HCT116 (cell line): ENCODE measurements around the gene CLVS2. TPM values are rescaled to one million over a fixed set of nuclear protein-coding genes. Genes with fewer than 3 reads are reported as not detected.

Experiments used
- ATAC-seq: fragments of 200-7000 bp; cut with Tn5 transposase; 2 replicates; pipeline ENCODE4 v1.9.1; 2020; ENCODE audit warnings: mild to moderate bottlenecking, moderate library complexity
- BruUV-seq: library from RNA; stranded (reverse); fragments of 400-500 nt; replicated peaks from 2 replicates; lab custom pipeline; 2021; lab: Mats Ljungman, UMichigan
- CTCF ChIA-PET: fragments of 300-600 bp; sonication (Branson Sonifier 250); formaldehyde crosslinking; loops from one replicate; lab custom pipeline; 2021; ENCODE audit warnings: antibody characterized with exemption; lab: Charles Lee
- POLR2A ChIA-PET: fragments of 300-600, 350-600 bp; sonication (Branson Sonifier 250); formaldehyde crosslinking; loops from one replicate; lab custom pipeline; 2021; ENCODE audit warnings: antibody characterized with exemption; lab: Charles Lee
- RAD21 ChIA-PET, 2 experiments: fragments of 300-600 bp; sonication (Branson Sonifier 250); formaldehyde crosslinking; loops; one replicate each; lab custom pipeline; 2023; ENCODE audit warnings: low total read pairs in 2 of 2; ENCODE audit not compliant: uncharacterized antibody in 2 of 2, unreplicated experiment in 2 of 2, low non-redundant PET in 1 of 2; lab: Charles Lee
- DNase-seq: peaks from one replicate; pipeline ENCODE4 v3.0.0-alpha.2; 2010; ENCODE audit warnings: low read depth, low spot score
- H2AFZ ChIP-seq: fragments of 200-600 bp; shearing (Covaris generic), sonication (generic); 2 replicates; pipeline ENCODE4 v1.6.1; 2017; ENCODE audit warnings: low read depth, mixed run types, mixed read lengths, antibody characterized with exemption, low read length; ENCODE audit not compliant: poor library complexity, severe bottlenecking
- H3K27ac ChIP-seq: 2 replicates; pipeline ENCODE4 v1.5.1; 2012; ENCODE audit warnings: low read depth, low read length
- H3K27me3 ChIP-seq: fragments of 200-600 bp; sonication (generic); 2 replicates; pipeline ENCODE4 v1.6.1; 2016; ENCODE audit warnings: mixed run types, low read length, mixed read lengths; ENCODE audit not compliant: insufficient read depth
- H3K36me3 ChIP-seq, 2 experiments: fragments of 200-500 bp in 1 of 2; fragments of 200-600 bp in 1 of 2; sonication (Bioruptor generic) in 1 of 2; sonication (generic) in 1 of 2; 2 replicates each; pipeline versions ENCODE4 v1.5.1 to v1.6.1; 2014 to 2016; ENCODE audit warnings: low read length in 2 of 2, inconsistent platforms in 1 of 2, mixed read lengths in 1 of 2, mixed run types in 1 of 2; ENCODE audit not compliant: insufficient read depth in 2 of 2, control insufficient read depth in 1 of 2
- H3K4me1 ChIP-seq, 2 experiments: fragments of 200-600 bp in 1 of 2; sonication (generic) in 1 of 2; 2 replicates each; pipeline versions ENCODE4 v1.5.1 to v1.6.1; 2012 to 2017; ENCODE audit warnings: low read length in 2 of 2, inconsistent platforms in 1 of 2, mild to moderate bottlenecking in 1 of 2, mixed read lengths in 1 of 2, mixed run types in 1 of 2, moderate library complexity in 1 of 2; ENCODE audit not compliant: insufficient read depth in 2 of 2, control insufficient read depth in 1 of 2
- H3K4me2 ChIP-seq: fragments of 200-600 bp; sonication (generic); 2 replicates; pipeline ENCODE4 v1.6.1; 2017; ENCODE audit warnings: mixed run types, low read length, mixed read lengths
- H3K4me3 ChIP-seq, 2 experiments: fragments of 200-600 bp in 1 of 2; sonication (generic) in 1 of 2; replicated peaks in 1 of 2; 2 replicates each; pipeline ENCODE4 v1.5.1; 2011 to 2016; ENCODE audit warnings: low read length in 2 of 2, control low read depth in 1 of 2, low read depth in 1 of 2, mild to moderate bottlenecking in 1 of 2, mixed read lengths in 1 of 2, mixed run types in 1 of 2
- H3K79me2 ChIP-seq: fragments of 200-600 bp; sonication (generic); 2 replicates; pipeline ENCODE4 v1.6.1; 2017; ENCODE audit warnings: mild to moderate bottlenecking, mixed run types, low read length, moderate library complexity, mixed read lengths; ENCODE audit not compliant: insufficient read depth
- H3K9ac ChIP-seq: fragments of 200-600 bp; sonication (generic); 2 replicates; pipeline ENCODE4 v1.6.1; 2016; ENCODE audit warnings: low read length, mixed read lengths
- H3K9me2 ChIP-seq: fragments of 200-600 bp; sonication (generic), shearing (Covaris generic); 2 replicates; pipeline ENCODE4 v1.6.1; 2017; ENCODE audit warnings: mixed run types, mild to moderate bottlenecking, moderate library complexity; ENCODE audit not compliant: insufficient read depth
- H3K9me3 ChIP-seq, 2 experiments: fragments of 200-500 bp in 1 of 2; fragments of 200-600 bp in 1 of 2; sonication (Bioruptor generic) in 1 of 2; sonication (generic) in 1 of 2; 2 replicates each; pipeline ENCODE4 v1.6.1; 2014 to 2017; ENCODE audit warnings: low read length in 2 of 2, mixed read lengths in 2 of 2, inconsistent platforms in 1 of 2, low read depth in 1 of 2, mild to moderate bottlenecking in 1 of 2, mixed run types in 1 of 2, moderate library complexity in 1 of 2; ENCODE audit not compliant: control insufficient read depth in 1 of 2, insufficient read depth in 1 of 2
- H4K20me1 ChIP-seq: fragments of 200-600 bp; sonication (generic), shearing (Covaris generic); 2 replicates; pipeline ENCODE4 v1.6.1; 2017; ENCODE audit warnings: mixed run types, mild to moderate bottlenecking, moderate library complexity; ENCODE audit not compliant: insufficient read depth
- CEBPB ChIP-seq: IDR thresholded peaks from 2 replicates; pipeline ENCODE4 v1.6.1; 2012; ENCODE audit warnings: low read depth
- EGR1 ChIP-seq: IDR thresholded peaks from 2 replicates; pipeline ENCODE4 v1.6.1; 2012; ENCODE audit warnings: low read depth
- FOSL1 ChIP-seq: IDR thresholded peaks from 2 replicates; pipeline ENCODE4 v1.6.1; 2012; ENCODE audit warnings: low read depth
- JUND ChIP-seq: IDR thresholded peaks from 2 replicates; pipeline ENCODE4 v1.6.1; 2012
- MAX ChIP-seq: IDR thresholded peaks from 2 replicates; pipeline ENCODE4 v1.6.1; 2012
- TCF7L2 ChIP-seq: IDR thresholded peaks from 2 replicates; pipeline ENCODE4 v1.7.0; 2011; ENCODE audit warnings: borderline replicate concordance, inconsistent platforms; ENCODE audit not compliant: insufficient read depth, insufficient read length; ENCODE audit errors: extremely low read depth
- ZBTB33 ChIP-seq: IDR thresholded peaks from 2 replicates; pipeline ENCODE4 v1.6.1; 2011; ENCODE audit warnings: mild to moderate bottlenecking, low read length, moderate library complexity; ENCODE audit not compliant: insufficient replicate concordance; ENCODE audit errors: extremely low read depth
- ZNF274 ChIP-seq: fragments of 200-500 bp; sonication (Bioruptor generic); IDR thresholded peaks from 2 replicates; pipeline ENCODE4 v1.6.1; 2014; ENCODE audit warnings: mild to moderate bottlenecking, low read depth, low read length, inconsistent platforms
- intact Hi-C: fragments of 100-400 bp; cut with micrococcal nuclease; formaldehyde crosslinking; loops from 2 replicates; pipeline ENCODE4 v1.10.0; 2022
- total RNA-seq: library from RNA; stranded (reverse); gene quantifications from one replicate; pipeline ENCODE4 v1.2.1, GENCODE V29; 2021; ENCODE audit not compliant: unreplicated experiment

The CLVS2 gene
- total RNA-seq, 1 experiment from 2014 or later, result not detected

GRCh38 chr6:123074616-123075015 is 78.6 kb downstream of the CLVS2 start:
- RAD21 ChIA-PET, result no interaction called here

More at GRCh38 chr6:123074616-123075015, 78.6 kb downstream of the CLVS2 start:
- Histone ChIP-seq H3K9ac (no peak overlapping the region), H4K20me1 (no peaks in the 10 kb centered on the region), H3K9me3 (no peaks in the 10 kb centered on the region), H3K4me1 (no peaks in the 10 kb centered on the region), H3K79me2 (no peaks in the 10 kb centered on the region), H3K27me3 (peaks cover 16% of the 10 kb centered on the region; the same call in 1 of the 2 replicates), H2AFZ (no peak overlapping the region), H3K27ac (no peak overlapping the region), H3K9me2 (no peaks in the 10 kb centered on the region), H3K36me3 (no peaks in the 10 kb centered on the region), H3K4me2 (no peak overlapping the region), H3K4me3 (no peak overlapping the region)
- ATAC-seq (no peak), DNase-seq (no peak)
- ChIA-PET POLR2A (no interaction called here), CTCF (no interaction called here)
- intact Hi-C loops, result no loop called here
- BruUV-seq, result no TSS peak
- TF ChIP-seq FOSL1, result no peak
- no peak for TF ChIP-seq MAX
- no peak for TF ChIP-seq TCF7L2
- no peak for TF ChIP-seq EGR1
- TF ChIP-seq ZBTB33, result no peak
- TF ChIP-seq JUND, result no peak
- no peak for TF ChIP-seq ZNF274
- no peak for TF ChIP-seq CEBPB
